Neural crest cell (in vitro differentiated cells): ENCODE results near the gene THEM4. TPM values are rescaled to one million over a fixed set of nuclear protein-coding genes. Genes with fewer than 3 reads are reported as not detected.

Experiments used
- DNase-seq: peaks from one replicate; pipeline ENCODE4 v3.0.0; 2021; ENCODE audit warnings: low read depth, mixed read lengths, low spot score
- H3K27ac Mint-ChIP-seq: one replicate; pipeline ENCODE4 v1.8.0; 2021; ENCODE audit warnings: mild to moderate bottlenecking, mixed read lengths; ENCODE audit not compliant: unreplicated experiment
- H3K27me3 Mint-ChIP-seq: 2 replicates; pipeline ENCODE4 v1.8.0; 2021; ENCODE audit warnings: low read depth, mild to moderate bottlenecking, mixed read lengths
- H3K36me3 Mint-ChIP-seq: 2 replicates; pipeline ENCODE4 v1.8.0; 2021; ENCODE audit warnings: low read depth, mild to moderate bottlenecking, mixed read lengths
- H3K4me1 Mint-ChIP-seq: 2 replicates; pipeline ENCODE4 v1.8.0; 2021; ENCODE audit warnings: mixed read lengths
- H3K4me3 Mint-ChIP-seq: one replicate; pipeline ENCODE4 v1.8.0; 2021; ENCODE audit warnings: mild to moderate bottlenecking, mixed read lengths
- H3K9me3 Mint-ChIP-seq: 2 replicates; pipeline ENCODE4 v1.8.0; 2021; ENCODE audit warnings: mixed read lengths
- CTCF ChIP-seq: fragments of 200-600 bp; sonication (generic); conservative IDR thresholded peaks from 2 replicates; pipeline ENCODE4 v1.5.0; 2021; ENCODE audit warnings: antibody characterized with exemption, mild to moderate bottlenecking
- total RNA-seq: library from RNA; stranded (reverse); gene quantifications from 2 replicates; pipeline ENCODE4 v1.2.1, GENCODE V29; 2021

THEM4 gene
- total RNA-seq, 1 donor from 2014 or later: 21.6 TPM

GRCh38 chr1:151916726-151917370 is 7.5 kb upstream of the THEM4 start:
- H3K9me3 Mint-ChIP-seq: no peaks in the 10 kb centered on the region
- DNase-seq: no peak
- no peaks in the 10 kb centered on the region for H3K4me1 Mint-ChIP-seq
- peaks cover 23% of the 10 kb centered on the region for H3K27me3 Mint-ChIP-seq
- H3K36me3 Mint-ChIP-seq: no peaks in the 10 kb centered on the region
- no peak for TF ChIP-seq CTCF
- H3K27ac Mint-ChIP-seq: no peak overlapping the region
- H3K4me3 Mint-ChIP-seq: no peak overlapping the region

- Mint-ChIP-seq H3K27ac (no peak overlapping the region), H3K27me3 (peaks cover 23% of the 10 kb centered on the region), H3K4me3 (no peak overlapping the region), H3K9me3 (no peaks in the 10 kb centered on the region), H3K36me3 (no peaks in the 10 kb centered on the region), H3K4me1 (no peaks in the 10 kb centered on the region)
- no peak for DNase-seq
- no peak for TF ChIP-seq CTCF
These were observed 5.9 kb upstream of the THEM4 start for GRCh38 chr1:151915061-151915686.

- Mint-ChIP-seq H3K36me3 (no peaks in the 10 kb centered on the region), H3K9me3 (peaks cover 2% of the 10 kb centered on the region), H3K4me1 (peaks cover 7% of the 10 kb centered on the region), H3K27ac (no peak overlapping the region), H3K4me3 (no peak overlapping the region), H3K27me3 (peaks cover 28% of the 10 kb centered on the region)
- TF ChIP-seq CTCF: no peak
- no peak for DNase-seq
These were observed 4.8 kb upstream of the THEM4 start for GRCh38 chr1:151914076-151914475.

DNA sequence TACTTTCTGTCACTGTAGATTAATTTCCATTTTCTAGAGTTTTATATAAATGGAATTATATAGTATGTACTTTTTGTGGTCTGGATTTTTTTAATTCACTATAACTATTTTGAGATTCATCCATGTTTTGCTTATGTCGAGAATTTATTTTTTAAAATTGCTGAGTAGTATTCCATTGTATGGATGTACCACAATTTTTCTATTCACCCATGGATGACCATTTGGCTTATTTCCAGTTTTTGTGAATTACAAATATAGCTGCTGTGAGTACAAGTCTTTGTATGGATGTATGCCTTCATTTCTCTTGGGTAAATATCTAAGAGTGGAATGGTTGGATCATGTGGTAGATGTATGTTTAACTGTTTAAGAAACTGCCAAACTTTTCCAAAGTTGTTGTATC is 3.7 kb upstream of the THEM4 start:
- peaks cover 2% of the 10 kb centered on the region for H3K9me3 Mint-ChIP-seq
- peaks cover 17% of the 10 kb centered on the region for H3K4me1 Mint-ChIP-seq
- no peak overlapping the region for H3K27ac Mint-ChIP-seq
- H3K27me3 Mint-ChIP-seq: peaks cover 28% of the 10 kb centered on the region
- H3K36me3 Mint-ChIP-seq: peaks cover 7% of the 10 kb centered on the region
- no peak for TF ChIP-seq CTCF
- H3K4me3 Mint-ChIP-seq: peak overlapping the region; percentile 13
- no peak for DNase-seq

GRCh38 chr1:151908228-151908691 is 1.1 kb downstream of the THEM4 start:
- DNase-seq: no peak
- Mint-ChIP-seq H3K4me3 (peak overlapping the region; percentile 96), H3K27ac (no peak overlapping the region), H3K4me1 (peaks cover 17% of the 10 kb centered on the region), H3K9me3 (peaks cover 6% of the 10 kb centered on the region), H3K36me3 (peaks cover 34% of the 10 kb centered on the region), H3K27me3 (peaks cover 7% of the 10 kb centered on the region)
- peak; percentile 15 for TF ChIP-seq CTCF
